ENCODE measurements around the gene CFAP20. TPM values are rescaled to one million over a fixed set of nuclear protein-coding genes. Genes with fewer than 3 reads are reported as not detected.
A peak's percentile ranks its signal among the peaks of the same experiment; 100 is the strongest.

CFAP20 gene
- total RNA-seq: 45.9 and 52.4 TPM in 2 replicates
- long read RNA-seq, transcript CFAP20-203 (5 exons, 1,605 nt): minor isoform, 13 of 219 reads
- long read RNA-seq, transcript CFAP20-201 (6 exons, 1,354 nt): major isoform, 184 of 219 reads
- long read RNA-seq, partial matches to known transcripts: 0 of 219 reads
- long read RNA-seq, other reads (novel, unspliced or antisense): 21 of 219 reads

DNA sequence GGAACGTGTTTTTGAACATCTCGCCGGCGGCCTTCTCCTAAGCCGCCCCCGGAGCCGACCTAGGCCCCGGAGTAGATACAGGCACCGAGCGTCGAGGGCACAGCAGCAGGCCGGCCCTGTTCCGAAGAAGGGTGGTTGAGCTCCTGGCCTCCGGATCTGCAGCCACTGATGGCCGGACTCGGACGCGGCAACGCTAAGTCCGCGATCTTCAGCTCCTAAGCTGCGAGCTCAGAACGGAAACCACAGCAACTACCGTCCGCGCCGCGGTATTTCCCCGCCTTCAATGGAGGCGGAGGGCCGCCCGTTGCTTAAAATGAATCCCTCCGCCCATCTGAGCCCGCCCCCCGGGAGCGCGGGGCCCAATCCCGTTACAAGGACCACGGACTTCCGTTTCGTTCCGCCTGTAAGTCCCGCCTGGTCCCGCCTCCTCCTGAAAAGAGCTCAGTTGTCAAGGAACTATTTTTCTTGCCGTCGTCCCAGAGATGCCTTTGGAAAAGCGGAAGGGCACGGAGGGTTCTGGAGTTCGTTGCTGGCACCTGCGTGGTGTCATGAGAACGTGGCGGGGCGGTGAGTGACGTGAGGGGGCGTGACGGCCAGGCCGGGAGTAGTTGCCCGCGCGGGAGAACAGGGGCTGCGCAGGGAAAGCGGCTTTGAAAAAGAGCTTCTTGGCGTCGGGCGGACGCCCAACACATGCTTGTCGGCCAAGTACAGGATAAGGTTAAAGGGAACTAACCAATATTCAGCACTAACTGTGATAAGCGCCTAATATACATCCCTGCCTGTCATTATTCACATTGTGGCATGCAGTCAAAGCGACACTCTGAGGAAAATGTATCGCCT is at the start of gene CFAP20:
Gene CFAP20 (minus strand): TSS at position 285 of the 840 bp plus-strand sequence. CDS start 266 bp downstream, at position 19.
- peaks cover 5% of the 10 kb centered on the region for H3K9me3 Mint-ChIP-seq (ENCODE audit: low read depth)
- H3K4me3 Mint-ChIP-seq (ENCODE audit: low read depth): peak within 1 kb of the TSS; percentile 92
- peaks cover 5% of the 10 kb centered on the region for H3K36me3 Mint-ChIP-seq (ENCODE audit: insufficient read depth)
- peak within 1 kb of the TSS; percentile 91 for H3K27ac Mint-ChIP-seq
- peak; percentile 96 for DNase-seq (ENCODE audit: low spot score, unreplicated experiment)
- H3K27me3 Mint-ChIP-seq: no peaks in the 10 kb centered on the region
- TF ChIP-seq, protein P1, sequence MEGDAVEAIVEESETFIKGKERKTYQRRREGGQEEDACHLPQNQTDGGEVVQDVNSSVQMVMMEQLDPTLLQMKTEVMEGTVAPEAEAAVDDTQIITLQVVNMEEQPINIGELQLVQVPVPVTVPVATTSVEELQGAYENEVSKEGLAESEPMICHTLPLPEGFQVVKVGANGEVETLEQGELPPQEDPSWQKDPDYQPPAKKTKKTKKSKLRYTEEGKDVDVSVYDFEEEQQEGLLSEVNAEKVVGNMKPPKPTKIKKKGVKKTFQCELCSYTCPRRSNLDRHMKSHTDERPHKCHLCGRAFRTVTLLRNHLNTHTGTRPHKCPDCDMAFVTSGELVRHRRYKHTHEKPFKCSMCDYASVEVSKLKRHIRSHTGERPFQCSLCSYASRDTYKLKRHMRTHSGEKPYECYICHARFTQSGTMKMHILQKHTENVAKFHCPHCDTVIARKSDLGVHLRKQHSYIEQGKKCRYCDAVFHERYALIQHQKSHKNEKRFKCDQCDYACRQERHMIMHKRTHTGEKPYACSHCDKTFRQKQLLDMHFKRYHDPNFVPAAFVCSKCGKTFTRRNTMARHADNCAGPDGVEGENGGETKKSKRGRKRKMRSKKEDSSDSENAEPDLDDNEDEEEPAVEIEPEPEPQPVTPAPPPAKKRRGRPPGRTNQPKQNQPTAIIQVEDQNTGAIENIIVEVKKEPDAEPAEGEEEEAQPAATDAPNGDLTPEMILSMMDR (IDR thresholded peaks at IDR 0.05; ENCODE audit: unreplicated experiment): no peak
- peaks cover 31% of the 10 kb centered on the region for H3K4me1 Mint-ChIP-seq (ENCODE audit: low read depth)

DNA sequence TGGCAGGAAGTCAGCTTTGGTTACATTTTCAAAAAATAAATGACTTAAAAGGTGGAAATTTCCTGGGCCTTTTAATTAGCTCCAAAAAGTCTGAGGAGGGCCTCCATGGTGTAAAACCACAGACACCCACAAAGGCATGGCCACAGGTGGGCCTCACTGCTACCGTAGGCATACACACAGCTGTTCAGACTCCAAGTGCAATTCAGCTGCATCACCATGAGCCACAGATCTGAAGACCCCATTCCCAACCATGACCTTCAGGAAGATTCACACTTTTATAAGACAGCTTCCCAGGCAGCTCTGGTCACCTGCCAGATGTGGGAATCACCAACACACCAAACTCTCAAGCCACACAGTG is 48.2 kb upstream of the CFAP20 start:
- no peak overlapping the region for H3K4me3 Mint-ChIP-seq (ENCODE audit: low read depth)

DNA sequence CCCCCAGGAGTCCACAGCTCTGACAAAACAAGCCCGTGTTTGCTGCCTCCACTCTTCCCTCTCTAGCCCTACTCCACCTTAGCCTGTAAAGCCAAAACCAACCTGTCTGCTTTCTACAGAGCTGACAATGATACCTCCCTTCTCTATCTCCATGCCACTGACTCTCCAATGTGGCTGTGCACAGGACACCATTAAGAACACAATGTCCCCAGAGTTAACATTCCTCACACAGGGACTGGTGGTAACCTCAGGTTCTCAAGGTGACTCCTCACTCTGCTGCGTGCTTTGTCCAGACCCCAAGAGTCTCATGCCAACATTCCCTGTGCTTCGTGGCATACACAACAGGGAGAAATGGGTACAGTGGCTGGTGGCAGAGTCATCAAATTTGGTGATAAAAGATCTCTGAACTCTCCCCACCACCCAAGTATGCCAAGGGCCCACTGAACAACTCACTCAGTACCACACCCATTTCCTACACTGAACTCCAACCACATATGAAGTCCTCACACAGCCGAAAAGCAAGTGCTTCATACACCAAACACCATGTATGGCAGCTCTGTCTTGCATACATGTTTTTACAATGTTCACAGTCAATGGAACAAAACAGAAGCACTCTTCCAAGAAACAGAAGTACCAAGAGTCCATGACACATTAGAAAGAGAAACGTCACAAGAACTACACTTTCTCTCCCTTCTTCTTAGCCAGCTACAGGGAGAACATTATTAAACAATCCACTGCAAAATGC is 47.6 kb upstream of the CFAP20 start:
- Mint-ChIP-seq H3K36me3 (ENCODE audit: insufficient read depth) (peaks cover 22% of the 10 kb centered on the region), H3K27me3 (no peaks in the 10 kb centered on the region), H3K27ac (peak overlapping the region; percentile 73), H3K9me3 (ENCODE audit: low read depth) (no peaks in the 10 kb centered on the region), H3K4me1 (ENCODE audit: low read depth) (no peaks in the 10 kb centered on the region), H3K4me3 (ENCODE audit: low read depth) (no peak overlapping the region)
- no peak for DNase-seq (ENCODE audit: low spot score, unreplicated experiment)
- TF ChIP-seq, protein P1 (IDR thresholded peaks at IDR 0.05; ENCODE audit: unreplicated experiment): no peak

More for the DNA sequence above, 48.2 kb upstream of the CFAP20 start:
- Mint-ChIP-seq H3K4me1 (ENCODE audit: low read depth) (no peaks in the 10 kb centered on the region), H3K27me3 (no peaks in the 10 kb centered on the region), H3K36me3 (ENCODE audit: insufficient read depth) (peaks cover 22% of the 10 kb centered on the region), H3K27ac (no peak overlapping the region), H3K9me3 (ENCODE audit: low read depth) (no peaks in the 10 kb centered on the region)
- DNase-seq (ENCODE audit: low spot score, unreplicated experiment): no peak
- TF ChIP-seq, protein P1 (IDR thresholded peaks at IDR 0.05; ENCODE audit: unreplicated experiment): no peak

DNA sequence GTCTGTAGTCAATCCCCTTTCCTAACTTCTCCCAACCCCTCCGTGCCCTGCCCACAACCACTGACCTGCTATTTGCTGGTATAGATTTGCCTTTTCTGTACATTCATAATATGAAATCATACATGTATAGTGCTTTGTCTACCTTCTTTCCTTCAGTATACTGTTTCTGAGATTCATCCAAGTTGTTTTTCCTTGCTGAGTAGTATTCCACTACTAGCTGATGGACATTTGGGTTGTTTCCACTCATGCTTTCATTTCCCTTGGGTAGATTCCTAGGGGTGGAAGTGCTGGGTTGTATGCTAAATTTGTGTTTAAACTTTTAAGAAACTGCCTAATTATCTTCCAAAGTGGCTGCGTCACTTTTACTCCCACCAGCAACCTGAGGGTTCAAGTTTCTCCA is 41.0 kb upstream of the CFAP20 start:
- no peaks in the 10 kb centered on the region for H3K27me3 Mint-ChIP-seq
- H3K36me3 Mint-ChIP-seq (ENCODE audit: insufficient read depth): peaks cover 29% of the 10 kb centered on the region

More for the DNA sequence above, 41.0 kb upstream of the CFAP20 start:
- no peak overlapping the region for H3K27ac Mint-ChIP-seq
- no peak overlapping the region for H3K4me3 Mint-ChIP-seq (ENCODE audit: low read depth)
- H3K9me3 Mint-ChIP-seq (ENCODE audit: low read depth): no peaks in the 10 kb centered on the region
- TF ChIP-seq, protein P1 (IDR thresholded peaks at IDR 0.05; ENCODE audit: unreplicated experiment): no peak
- H3K4me1 Mint-ChIP-seq (ENCODE audit: low read depth): peaks cover 2% of the 10 kb centered on the region
- DNase-seq (ENCODE audit: low spot score, unreplicated experiment): no peak

Measured in progenitor cell of endocrine pancreas (in vitro differentiated cells).